Nephron (organoid): ENCODE data around the gene CSMD2.

Experiments used
- H3K27ac Mint-ChIP-seq, 3 experiments: 2 replicates each; pipeline ENCODE4 v1.8.0; 2020; ENCODE audit warnings: mixed read lengths in 3 of 3, mild to moderate bottlenecking in 2 of 3, moderate library complexity in 1 of 3
- H3K27me3 Mint-ChIP-seq: 2 replicates; pipeline ENCODE4 v1.8.0; 2021; ENCODE audit warnings: low read depth, mild to moderate bottlenecking, moderate library complexity, mixed read lengths
- H3K36me3 Mint-ChIP-seq: 2 replicates; pipeline ENCODE4 v1.8.0; 2020; ENCODE audit warnings: low read depth, mixed read lengths
- H3K4me1 Mint-ChIP-seq: 2 replicates; pipeline ENCODE4 v1.8.0; 2020; ENCODE audit warnings: mixed read lengths
- H3K4me3 Mint-ChIP-seq, 3 experiments: 2 replicates each; pipeline ENCODE4 v1.8.0; 2020; ENCODE audit warnings: mild to moderate bottlenecking in 3 of 3, mixed read lengths in 3 of 3, moderate library complexity in 2 of 3
- H3K9me3 Mint-ChIP-seq: 2 replicates; pipeline ENCODE4 v1.8.0; 2020; ENCODE audit warnings: mixed read lengths
- TF ChIP-seq, protein P1 (sequence below), 3 experiments: fragments of 200-600 bp; sonication (generic); IDR thresholded peaks; one replicate each; pipeline ENCODE4 v1.5.0; 2021; ENCODE audit warnings: antibody characterized with exemption in 3 of 3; ENCODE audit not compliant: unreplicated experiment in 3 of 3

The CSMD2 gene

DNA sequence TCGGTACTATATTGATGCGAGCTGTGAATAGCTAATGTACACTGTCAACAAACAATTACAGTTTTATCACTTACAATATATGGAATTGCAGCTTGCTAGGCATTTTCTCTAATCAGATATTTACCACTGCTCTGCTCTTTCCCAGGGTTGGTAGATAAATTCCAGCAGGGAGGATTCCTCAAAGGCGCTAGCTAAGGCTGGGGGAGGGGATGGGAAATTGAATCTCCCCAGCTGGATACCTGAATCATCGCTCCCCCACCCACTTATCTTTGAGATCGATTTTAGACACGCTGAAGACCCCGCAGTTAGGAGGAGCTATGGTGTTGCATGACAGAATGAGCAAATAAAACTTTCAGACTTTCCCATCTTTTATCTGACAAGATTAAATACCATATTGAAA lies 127.2 kb downstream of the CSMD2 start:
- H3K4me1 Mint-ChIP-seq = no peaks in the 10 kb centered on the region
- H3K27ac Mint-ChIP-seq = no peak overlapping the region
- no peak overlapping the region for H3K4me3 Mint-ChIP-seq
- no peaks in the 10 kb centered on the region for H3K27me3 Mint-ChIP-seq
- no peaks in the 10 kb centered on the region for H3K36me3 Mint-ChIP-seq
- no peaks in the 10 kb centered on the region for H3K9me3 Mint-ChIP-seq
- TF ChIP-seq, protein P1, sequence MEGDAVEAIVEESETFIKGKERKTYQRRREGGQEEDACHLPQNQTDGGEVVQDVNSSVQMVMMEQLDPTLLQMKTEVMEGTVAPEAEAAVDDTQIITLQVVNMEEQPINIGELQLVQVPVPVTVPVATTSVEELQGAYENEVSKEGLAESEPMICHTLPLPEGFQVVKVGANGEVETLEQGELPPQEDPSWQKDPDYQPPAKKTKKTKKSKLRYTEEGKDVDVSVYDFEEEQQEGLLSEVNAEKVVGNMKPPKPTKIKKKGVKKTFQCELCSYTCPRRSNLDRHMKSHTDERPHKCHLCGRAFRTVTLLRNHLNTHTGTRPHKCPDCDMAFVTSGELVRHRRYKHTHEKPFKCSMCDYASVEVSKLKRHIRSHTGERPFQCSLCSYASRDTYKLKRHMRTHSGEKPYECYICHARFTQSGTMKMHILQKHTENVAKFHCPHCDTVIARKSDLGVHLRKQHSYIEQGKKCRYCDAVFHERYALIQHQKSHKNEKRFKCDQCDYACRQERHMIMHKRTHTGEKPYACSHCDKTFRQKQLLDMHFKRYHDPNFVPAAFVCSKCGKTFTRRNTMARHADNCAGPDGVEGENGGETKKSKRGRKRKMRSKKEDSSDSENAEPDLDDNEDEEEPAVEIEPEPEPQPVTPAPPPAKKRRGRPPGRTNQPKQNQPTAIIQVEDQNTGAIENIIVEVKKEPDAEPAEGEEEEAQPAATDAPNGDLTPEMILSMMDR (IDR thresholded peaks at IDR 0.05; ENCODE audit: unreplicated experiment in 3 of 3) = no peak

DNA sequence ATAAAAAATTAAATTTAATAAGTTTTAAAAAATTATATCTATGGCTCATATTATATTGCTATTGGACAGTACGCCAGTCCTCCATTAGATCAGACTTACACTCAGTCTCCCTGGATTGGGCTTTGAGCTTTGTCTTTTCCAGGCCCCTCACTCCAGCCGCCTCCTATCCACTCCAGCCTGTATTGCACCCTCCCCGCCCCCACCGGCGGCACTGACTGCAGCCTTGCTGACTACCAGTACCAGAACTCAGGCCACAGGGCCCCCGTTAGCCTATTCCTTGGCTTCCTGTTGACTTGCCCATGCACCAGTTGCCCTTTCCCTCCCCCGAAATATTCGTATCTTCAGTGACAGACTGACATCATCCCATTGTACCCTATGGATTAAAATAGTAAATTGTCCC lies 127.9 kb downstream of the CSMD2 start:
- Mint-ChIP-seq H3K4me3 (no peak overlapping the region), H3K27me3 (no peaks in the 10 kb centered on the region), H3K27ac (no peak overlapping the region), H3K36me3 (no peaks in the 10 kb centered on the region), H3K9me3 (no peaks in the 10 kb centered on the region), H3K4me1 (no peaks in the 10 kb centered on the region)
- TF ChIP-seq, protein P1 (IDR thresholded peaks at IDR 0.05; ENCODE audit: unreplicated experiment in 3 of 3) = no peak

DNA sequence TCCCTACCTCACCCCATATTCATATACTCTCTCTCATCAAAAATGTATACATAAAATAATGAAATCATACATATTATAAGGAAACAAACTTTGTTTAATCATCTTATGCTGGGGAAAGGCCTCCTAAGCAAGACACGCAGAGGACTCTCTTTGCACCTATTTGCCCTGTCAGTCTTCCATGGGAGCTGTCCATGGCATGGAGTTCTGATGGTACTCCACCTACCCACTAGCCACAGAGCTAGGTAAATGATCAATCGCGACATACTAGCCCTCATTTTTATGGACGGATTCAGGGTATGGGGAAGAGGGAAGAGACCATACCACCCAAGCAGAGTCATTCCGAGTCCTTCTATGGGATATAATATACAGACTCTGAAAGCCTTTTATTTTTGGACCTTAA lies 131.0 kb downstream of the CSMD2 start:
- H3K27me3 Mint-ChIP-seq = peaks cover 4% of the 10 kb centered on the region
- no peaks in the 10 kb centered on the region for H3K4me1 Mint-ChIP-seq
- H3K9me3 Mint-ChIP-seq = no peaks in the 10 kb centered on the region
- no peak overlapping the region for H3K27ac Mint-ChIP-seq
- H3K36me3 Mint-ChIP-seq = no peaks in the 10 kb centered on the region
- H3K4me3 Mint-ChIP-seq = no peak overlapping the region
- TF ChIP-seq, protein P1 (IDR thresholded peaks at IDR 0.05; ENCODE audit: unreplicated experiment in 3 of 3) = no peak

DNA sequence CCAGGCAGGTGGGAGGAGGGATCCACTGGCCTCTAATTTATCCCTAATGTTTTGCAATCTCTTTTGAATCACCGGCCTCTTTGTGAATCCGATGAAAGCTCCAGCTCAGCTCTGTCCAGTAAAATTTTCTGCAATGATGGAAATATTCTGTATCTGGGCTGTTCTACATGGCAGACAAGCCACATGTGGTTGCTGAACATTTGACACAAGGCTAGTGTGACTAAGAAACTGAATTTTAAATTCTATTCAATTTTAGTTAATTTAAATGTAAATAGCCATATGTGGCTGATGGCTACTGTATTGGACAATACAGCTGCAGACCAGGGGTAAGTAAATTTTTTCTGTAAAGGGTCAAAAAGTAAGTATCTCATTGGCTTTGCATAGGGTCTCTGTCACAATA lies 135.1 kb downstream of the CSMD2 start:
- TF ChIP-seq, protein P1 (IDR thresholded peaks at IDR 0.05; ENCODE audit: unreplicated experiment in 3 of 3) = no peak
- no peaks in the 10 kb centered on the region for H3K36me3 Mint-ChIP-seq
- peaks cover 13% of the 10 kb centered on the region for H3K27me3 Mint-ChIP-seq
- H3K4me1 Mint-ChIP-seq = no peaks in the 10 kb centered on the region
- H3K4me3 Mint-ChIP-seq = no peak overlapping the region
- H3K9me3 Mint-ChIP-seq = no peaks in the 10 kb centered on the region
- no peak overlapping the region for H3K27ac Mint-ChIP-seq

DNA sequence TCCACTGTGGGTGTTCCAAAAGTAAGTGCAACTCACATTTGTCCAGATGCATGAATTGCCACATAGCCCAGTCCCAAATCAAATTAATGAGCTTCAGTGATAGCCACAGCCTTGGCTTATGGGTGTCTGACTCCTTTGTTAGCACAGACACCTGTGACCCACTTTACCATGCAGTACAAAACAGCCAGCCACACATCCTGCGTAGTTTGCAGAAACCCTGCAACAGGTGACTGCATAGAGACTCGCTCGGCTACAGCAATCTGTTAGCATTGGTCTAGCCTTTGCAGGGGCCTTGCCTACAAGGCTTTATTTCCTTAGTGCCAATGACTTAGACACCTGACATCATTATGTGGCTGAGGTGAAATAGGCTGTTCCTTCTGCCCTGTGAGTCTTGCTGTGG lies 135.5 kb downstream of the CSMD2 start:
- TF ChIP-seq, protein P1 (IDR thresholded peaks at IDR 0.05; ENCODE audit: unreplicated experiment in 3 of 3) = no peak
- Mint-ChIP-seq H3K4me3 (no peak overlapping the region), H3K27ac (no peak overlapping the region), H3K27me3 (peaks cover 13% of the 10 kb centered on the region), H3K4me1 (no peaks in the 10 kb centered on the region), H3K36me3 (no peaks in the 10 kb centered on the region), H3K9me3 (no peaks in the 10 kb centered on the region)

DNA sequence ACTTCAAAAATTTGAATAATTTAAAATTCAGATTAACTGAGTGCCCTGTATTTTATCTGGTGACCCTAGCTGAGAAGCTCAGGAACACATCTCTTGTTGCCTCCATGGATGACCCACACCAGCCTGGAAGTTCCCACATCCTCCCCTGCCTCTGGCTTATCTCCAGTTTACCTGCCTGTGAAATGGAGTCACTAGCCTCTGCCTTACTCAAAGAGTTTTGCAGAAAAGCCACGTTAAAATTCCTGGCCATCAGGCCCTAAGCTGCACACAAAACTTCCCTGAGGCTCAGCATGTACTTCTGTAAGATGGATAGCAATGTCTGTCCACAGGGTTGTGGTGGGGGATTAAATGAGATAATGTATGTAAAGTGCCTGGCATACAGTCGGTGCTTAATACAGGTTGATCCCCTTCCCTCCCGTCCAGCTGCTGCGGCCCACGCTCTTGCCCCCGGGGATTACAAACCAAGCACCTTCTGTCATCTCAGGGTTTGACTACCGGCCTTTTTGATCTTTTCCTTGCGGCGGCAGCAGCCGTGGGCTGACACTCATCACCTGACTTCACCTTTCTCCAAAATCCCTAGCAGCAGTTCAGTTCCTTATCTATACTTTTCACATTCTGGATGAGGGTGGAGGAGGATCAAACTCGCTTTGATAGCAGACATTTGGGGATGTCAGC lies 136.5 kb downstream of the CSMD2 start:
- TF ChIP-seq, protein P1 (IDR thresholded peaks at IDR 0.05; ENCODE audit: unreplicated experiment in 3 of 3) = no peak
- H3K4me1 Mint-ChIP-seq = no peaks in the 10 kb centered on the region
- H3K9me3 Mint-ChIP-seq = no peaks in the 10 kb centered on the region
- H3K27ac Mint-ChIP-seq = no peak overlapping the region
- H3K4me3 Mint-ChIP-seq = no peak overlapping the region
- H3K36me3 Mint-ChIP-seq = no peaks in the 10 kb centered on the region
- peaks cover 13% of the 10 kb centered on the region for H3K27me3 Mint-ChIP-seq
